Measurements from ENCODE around the gene OTOR. TPM values are rescaled to one million over a fixed set of nuclear protein-coding genes. Genes with fewer than 3 reads are reported as not detected.
A peak's percentile ranks its signal among the peaks of the same experiment; 100 is the strongest.

The OTOR gene
- total and polyA plus RNA-seq, 9 donors, result 0.08 to 0.35 (median 0.13) TPM; not detected in 2

GRCh38 chr20:16713066-16713465 is 35.1 kb upstream of the OTOR start:
- Histone ChIP-seq H3K27me3 (ENCODE audit: control insufficient read depth, insufficient read depth, low read length) (no peaks in the 10 kb centered on the region), H3K4me1 (ENCODE audit: control insufficient read depth, insufficient read depth, low read length) (peaks cover 24% of the 10 kb centered on the region), H3K9me3 (replicated peaks; ENCODE audit: control insufficient read depth, low read depth, low read length) (no peaks in the 10 kb centered on the region), H3K4me3 (ENCODE audit: low read length) (no peak overlapping the region), H3K27ac (ENCODE audit: low read length) (no peak overlapping the region), H3K36me3 (ENCODE audit: control insufficient read depth, insufficient read depth, low read length) (no peaks in the 10 kb centered on the region)
- peak; percentile 23 for DNase-seq

GRCh38 chr20:16714242-16714641 is 33.9 kb upstream of the OTOR start:
- no peaks in the 10 kb centered on the region for H3K27me3 ChIP-seq (ENCODE audit: control insufficient read depth, insufficient read depth, low read length)
- peaks cover 24% of the 10 kb centered on the region for H3K4me1 ChIP-seq (ENCODE audit: control insufficient read depth, insufficient read depth, low read length)
- no peaks in the 10 kb centered on the region for H3K9me3 ChIP-seq (replicated peaks; ENCODE audit: control insufficient read depth, low read depth, low read length)
- DNase-seq, result no peak
- 46% methylated on average over 3 of the region's 5 CpGs for WGBS (ENCODE audit: insufficient coverage)
- no peaks in the 10 kb centered on the region for H3K36me3 ChIP-seq (ENCODE audit: control insufficient read depth, insufficient read depth, low read length)
- peak overlapping the region; percentile 79 for H3K27ac ChIP-seq (ENCODE audit: low read length)
- no peak overlapping the region for H3K4me3 ChIP-seq (ENCODE audit: low read length)

DNA sequence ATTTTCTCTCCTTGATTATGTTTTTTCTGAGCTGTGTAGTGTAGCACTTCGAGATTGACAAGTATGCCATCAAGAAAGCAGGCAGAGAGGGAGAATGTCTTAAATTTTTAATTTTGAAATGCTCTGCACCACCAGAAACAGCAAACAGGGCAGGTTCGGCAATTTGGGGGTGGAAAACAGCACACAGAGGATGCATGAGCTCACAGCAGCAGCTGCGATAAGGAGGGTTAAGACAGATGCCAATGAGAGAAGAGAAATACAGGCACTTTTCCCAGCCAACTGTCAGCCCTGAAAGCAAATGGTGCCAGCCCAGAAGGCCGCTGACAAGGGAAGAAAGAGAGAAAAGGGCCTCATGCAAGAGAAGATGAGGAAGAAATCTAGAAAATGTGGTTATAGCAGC is 33.4 kb upstream of the OTOR start:
- H3K4me3 ChIP-seq (ENCODE audit: low read length), result no peak overlapping the region
- peaks cover 24% of the 10 kb centered on the region for H3K4me1 ChIP-seq (ENCODE audit: control insufficient read depth, insufficient read depth, low read length)
- H3K9me3 ChIP-seq (replicated peaks; ENCODE audit: control insufficient read depth, low read depth, low read length), result no peaks in the 10 kb centered on the region
- no peaks in the 10 kb centered on the region for H3K36me3 ChIP-seq (ENCODE audit: control insufficient read depth, insufficient read depth, low read length)
- 27% methylated on average over 1 of the region's 4 CpGs for WGBS (ENCODE audit: insufficient coverage)
- H3K27me3 ChIP-seq (ENCODE audit: control insufficient read depth, insufficient read depth, low read length), result no peaks in the 10 kb centered on the region
- peak; percentile 75 for DNase-seq
- peak overlapping the region; percentile 79 for H3K27ac ChIP-seq (ENCODE audit: low read length)

DNA sequence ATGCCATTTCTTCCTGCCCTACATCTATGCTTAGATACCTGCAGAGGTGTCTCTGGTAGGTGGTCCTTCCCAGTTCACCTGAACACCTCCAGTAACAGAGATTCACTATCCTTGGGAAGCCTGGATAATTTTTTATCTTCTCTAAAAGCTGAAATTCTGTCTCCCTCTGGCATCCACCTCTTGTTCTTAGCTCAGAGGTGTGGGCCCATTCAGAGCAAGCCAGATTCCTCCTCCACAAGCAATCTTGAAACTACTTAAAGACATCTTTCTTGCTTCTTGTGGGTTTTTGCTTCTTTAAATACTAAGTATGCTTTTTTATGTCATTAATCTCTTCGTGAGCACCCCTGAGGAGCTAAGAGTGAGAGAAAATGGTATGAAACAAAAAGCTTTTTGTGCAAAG is 28.7 kb upstream of the OTOR start:
- Histone ChIP-seq H3K36me3 (ENCODE audit: control insufficient read depth, insufficient read depth, low read length) (no peaks in the 10 kb centered on the region), H3K4me1 (ENCODE audit: control insufficient read depth, insufficient read depth, low read length) (peaks cover 9% of the 10 kb centered on the region), H3K27me3 (ENCODE audit: control insufficient read depth, insufficient read depth, low read length) (peaks cover 2% of the 10 kb centered on the region), H3K9me3 (replicated peaks; ENCODE audit: control insufficient read depth, low read depth, low read length) (no peaks in the 10 kb centered on the region), H3K27ac (ENCODE audit: low read length) (no peak overlapping the region), H3K4me3 (ENCODE audit: low read length) (no peak overlapping the region)
- no CpG with 5 or more reads among the region's 1 CpG for WGBS (ENCODE audit: insufficient coverage)
- no peak for DNase-seq

GRCh38 chr20:16729080-16729479 is 19.1 kb upstream of the OTOR start:
- Histone ChIP-seq H3K9me3 (replicated peaks; ENCODE audit: control insufficient read depth, low read depth, low read length) (no peaks in the 10 kb centered on the region), H3K36me3 (ENCODE audit: control insufficient read depth, insufficient read depth, low read length) (peaks cover 15% of the 10 kb centered on the region), H3K27ac (ENCODE audit: low read length) (no peak overlapping the region), H3K4me1 (ENCODE audit: control insufficient read depth, insufficient read depth, low read length) (peaks cover 9% of the 10 kb centered on the region), H3K27me3 (ENCODE audit: control insufficient read depth, insufficient read depth, low read length) (peaks cover 9% of the 10 kb centered on the region), H3K4me3 (ENCODE audit: low read length) (no peak overlapping the region)
- no peak for DNase-seq
- 100% methylated on average over 1 of the region's 1 CpG for WGBS (ENCODE audit: insufficient coverage)

- Histone ChIP-seq H3K4me1 (ENCODE audit: control insufficient read depth, insufficient read depth, low read length) (peaks cover 9% of the 10 kb centered on the region), H3K27me3 (ENCODE audit: control insufficient read depth, insufficient read depth, low read length) (peaks cover 6% of the 10 kb centered on the region), H3K9me3 (replicated peaks; ENCODE audit: control insufficient read depth, low read depth, low read length) (no peaks in the 10 kb centered on the region), H3K27ac (ENCODE audit: low read length) (peak within 1 kb of the TSS; percentile 83), H3K36me3 (ENCODE audit: control insufficient read depth, insufficient read depth, low read length) (peaks cover 20% of the 10 kb centered on the region), H3K4me3 (ENCODE audit: low read length) (peak within 1 kb of the TSS; percentile 82)
- 5% methylated on average over 46 of the region's 57 CpGs for WGBS (ENCODE audit: insufficient coverage)
- peak; percentile 99 for DNase-seq
Observed at GRCh38 chr20:16729565-16730460, 18.3 kb upstream of the OTOR start, which contains the start of gene SNRPB2. Gene SNRPB2, plus strand, starts transcription at chr20:16730026. Its CDS starts 1,677 bp downstream, at chr20:16731703.

DNA sequence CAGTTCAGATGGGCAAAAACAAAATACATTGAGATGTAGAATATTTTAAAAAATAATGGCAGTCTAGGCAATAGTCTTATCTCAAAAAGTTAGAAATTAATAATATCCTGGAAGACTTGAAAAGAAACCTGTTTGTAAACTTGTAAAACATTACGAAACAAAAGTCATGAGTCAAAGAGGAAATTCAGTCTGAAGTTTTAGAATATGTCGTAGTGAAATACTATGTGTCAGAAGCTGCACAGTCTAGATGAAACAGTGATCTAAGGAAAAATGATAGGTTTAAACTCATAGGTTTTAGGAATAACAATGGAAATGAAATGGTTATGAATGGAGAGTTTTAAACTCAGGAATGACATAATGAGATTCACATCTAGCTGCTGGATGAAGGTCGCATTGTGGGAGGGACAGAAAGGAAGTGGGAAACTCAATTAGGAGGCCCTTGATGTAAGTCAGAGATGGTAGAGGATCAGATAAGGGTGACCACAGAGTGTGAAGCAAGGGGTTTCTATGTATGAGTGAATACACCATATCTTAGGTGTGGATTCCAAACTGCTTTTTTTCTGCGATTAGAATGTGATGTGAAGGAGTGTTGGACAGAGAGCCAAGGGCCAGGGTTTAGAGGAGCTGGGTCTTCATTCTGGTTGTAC is 15.5 kb upstream of the OTOR start:
- Histone ChIP-seq H3K4me1 (ENCODE audit: control insufficient read depth, insufficient read depth, low read length) (peaks cover 9% of the 10 kb centered on the region), H3K9me3 (replicated peaks; ENCODE audit: control insufficient read depth, low read depth, low read length) (no peaks in the 10 kb centered on the region), H3K36me3 (ENCODE audit: control insufficient read depth, insufficient read depth, low read length) (peaks cover 33% of the 10 kb centered on the region), H3K4me3 (ENCODE audit: low read length) (no peak overlapping the region), H3K27me3 (ENCODE audit: control insufficient read depth, insufficient read depth, low read length) (no peaks in the 10 kb centered on the region), H3K27ac (ENCODE audit: low read length) (no peak overlapping the region)
- DNase-seq, result no peak
- WGBS (ENCODE audit: insufficient coverage), result 87% methylated on average over 4 of the region's 4 CpGs

GRCh38 chr20:16740365-16741072 is 7.6 kb upstream of the OTOR start:
- Histone ChIP-seq H3K27me3 (ENCODE audit: control insufficient read depth, insufficient read depth, low read length) (no peaks in the 10 kb centered on the region), H3K27ac (ENCODE audit: low read length) (no peak overlapping the region), H3K9me3 (replicated peaks; ENCODE audit: control insufficient read depth, low read depth, low read length) (no peaks in the 10 kb centered on the region), H3K36me3 (ENCODE audit: control insufficient read depth, insufficient read depth, low read length) (peaks cover 14% of the 10 kb centered on the region), H3K4me1 (ENCODE audit: control insufficient read depth, insufficient read depth, low read length) (no peaks in the 10 kb centered on the region), H3K4me3 (ENCODE audit: low read length) (no peak overlapping the region)
- 100% methylated on average over 3 of the region's 6 CpGs for WGBS (ENCODE audit: insufficient coverage)
- DNase-seq, result no peak

DNA sequence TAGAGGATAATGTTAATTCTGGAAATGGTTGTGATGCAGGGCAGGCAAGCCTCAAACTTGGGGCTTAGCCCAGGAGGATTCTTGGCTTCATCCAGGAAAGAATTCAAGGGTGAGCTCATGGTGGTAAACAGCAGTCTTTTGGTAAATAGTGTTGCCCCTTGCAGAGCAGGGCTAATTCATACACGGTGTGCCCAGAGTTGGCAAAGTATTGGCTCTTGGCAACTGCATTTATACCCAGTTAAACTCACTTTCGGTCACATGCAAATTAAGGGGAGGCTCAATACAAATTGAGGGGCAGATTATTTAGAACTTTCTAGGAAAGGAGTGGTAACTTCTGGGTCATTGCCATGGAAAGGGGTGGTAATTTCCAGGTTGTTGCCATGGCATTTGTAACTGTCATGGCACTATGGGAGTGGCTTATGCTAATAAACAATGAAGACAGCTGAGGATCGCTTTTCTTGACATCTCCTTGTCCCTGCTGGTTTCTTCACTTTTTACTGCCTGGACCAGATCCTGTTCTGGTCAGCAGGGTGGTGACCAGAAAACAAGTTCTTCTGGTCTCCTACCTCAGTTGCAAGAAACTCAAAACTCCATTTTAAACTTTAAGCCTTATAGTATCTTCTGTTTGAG is 3.9 kb upstream of the OTOR start:
- H3K9me3 ChIP-seq (replicated peaks; ENCODE audit: control insufficient read depth, low read depth, low read length), result no peaks in the 10 kb centered on the region
- WGBS (ENCODE audit: insufficient coverage), result 50% methylated on average over 2 of the region's 3 CpGs
- no peak overlapping the region for H3K4me3 ChIP-seq (ENCODE audit: low read length)
- peaks cover 3% of the 10 kb centered on the region for H3K36me3 ChIP-seq (ENCODE audit: control insufficient read depth, insufficient read depth, low read length)
- no peaks in the 10 kb centered on the region for H3K4me1 ChIP-seq (ENCODE audit: control insufficient read depth, insufficient read depth, low read length)
- H3K27ac ChIP-seq (ENCODE audit: low read length), result no peak overlapping the region
- DNase-seq, result no peak
- no peaks in the 10 kb centered on the region for H3K27me3 ChIP-seq (ENCODE audit: control insufficient read depth, insufficient read depth, low read length)

- no peaks in the 10 kb centered on the region for H3K27me3 ChIP-seq (ENCODE audit: control insufficient read depth, insufficient read depth, low read length)
- DNase-seq, result no peak
Observed at GRCh38 chr20:16745204-16745603, 3.0 kb upstream of the OTOR start.

More at GRCh38 chr20:16745204-16745603, 3.0 kb upstream of the OTOR start:
- no peak overlapping the region for H3K4me3 ChIP-seq (ENCODE audit: low read length)
- WGBS (ENCODE audit: insufficient coverage), result 78% methylated on average over 2 of the region's 5 CpGs
- no peak overlapping the region for H3K27ac ChIP-seq (ENCODE audit: low read length)
- H3K4me1 ChIP-seq (ENCODE audit: control insufficient read depth, insufficient read depth, low read length), result no peaks in the 10 kb centered on the region
- peaks cover 3% of the 10 kb centered on the region for H3K36me3 ChIP-seq (ENCODE audit: control insufficient read depth, insufficient read depth, low read length)
- H3K9me3 ChIP-seq (replicated peaks; ENCODE audit: control insufficient read depth, low read depth, low read length), result no peaks in the 10 kb centered on the region

All from muscle of leg (tissue), 11 donors.